Neural cell (in vitro differentiated cells): ENCODE results near the gene INSIG1.

Experiments
- CTCF ChIP-seq: fragments of 450-650 bp; IDR thresholded peaks from 2 replicates; pipeline ENCODE4 v1.5.1; 2014; ENCODE audit warnings: antibody characterized with exemption, mild to moderate bottlenecking, moderate library complexity; ENCODE audit not compliant: poor library complexity, severe bottlenecking
- EP300 ChIP-seq: fragments of 450-650 bp; conservative IDR thresholded peaks from 2 replicates; pipeline ENCODE4 v1.6.1; 2014; ENCODE audit warnings: antibody characterized with exemption, mild to moderate bottlenecking, moderate library complexity; ENCODE audit not compliant: poor library complexity, severe bottlenecking
- EZH2 ChIP-seq: fragments of 200-600, 300-800 bp; shearing (Covaris generic), sonication (generic); IDR thresholded peaks from 2 replicates; pipeline ENCODE4 v1.6.1; 2014; ENCODE audit warnings: antibody characterized with exemption, low read length, borderline replicate concordance, mild to moderate bottlenecking; ENCODE audit not compliant: insufficient read depth, poor library complexity, severe bottlenecking
- MXI1 ChIP-seq: fragments of 450-650 bp; conservative IDR thresholded peaks from 2 replicates; pipeline ENCODE4 v1.6.1; 2014; ENCODE audit warnings: antibody characterized with exemption, mild to moderate bottlenecking; ENCODE audit not compliant: poor library complexity, severe bottlenecking
- POLR2AphosphoS5 ChIP-seq: IDR thresholded peaks from 2 replicates; pipeline ENCODE4 v1.6.1; 2012
- RAD21 ChIP-seq: fragments of 450-650 bp; conservative IDR thresholded peaks from 2 replicates; pipeline ENCODE4 v1.6.1; 2014; ENCODE audit warnings: antibody characterized with exemption, mild to moderate bottlenecking, moderate library complexity
- REST ChIP-seq: IDR thresholded peaks from 2 replicates; pipeline ENCODE4 v1.6.1; 2012; ENCODE audit warnings: borderline replicate concordance
- SMC3 ChIP-seq: fragments of 450-650 bp; conservative IDR thresholded peaks from 2 replicates; pipeline ENCODE4 v1.6.1; 2014; ENCODE audit warnings: antibody characterized with exemption, mild to moderate bottlenecking, moderate library complexity; ENCODE audit not compliant: poor library complexity
- TAF1 ChIP-seq: IDR thresholded peaks from 2 replicates; pipeline ENCODE4 v1.6.1; 2012; ENCODE audit warnings: low read depth

GRCh38 chr7:155282671-155283070, 15.0 kb upstream of the INSIG1 start:
- TF ChIP-seq CTCF (no peak), POLR2AphosphoS5 (no peak), RAD21 (no peak), MXI1 (no peak), EZH2 (no peak), EP300 (no peak), REST (no peak), TAF1 (no peak), SMC3 (no peak)
